Lower leg skin (tissue), 3 donors: Measurements from ENCODE around the gene CELA3A.

Source experiments
- POLR2A ChIP-seq, 2 donors: fragments of 450-650 bp; IDR thresholded peaks; one replicate each; pipeline ENCODE4 v1.6.1; 2016 to 2017; ENCODE audit warnings: antibody characterized with exemption in 2 of 2, mild to moderate bottlenecking in 1 of 2, moderate library complexity in 1 of 2
- TF ChIP-seq, protein P1 (sequence below), 3 donors: fragments of 450-650 bp; IDR thresholded peaks; one replicate each; pipeline ENCODE4 v1.5.1; 2016; ENCODE audit warnings: antibody characterized with exemption in 3 of 3, mild to moderate bottlenecking in 3 of 3, moderate library complexity in 2 of 3

DNA sequence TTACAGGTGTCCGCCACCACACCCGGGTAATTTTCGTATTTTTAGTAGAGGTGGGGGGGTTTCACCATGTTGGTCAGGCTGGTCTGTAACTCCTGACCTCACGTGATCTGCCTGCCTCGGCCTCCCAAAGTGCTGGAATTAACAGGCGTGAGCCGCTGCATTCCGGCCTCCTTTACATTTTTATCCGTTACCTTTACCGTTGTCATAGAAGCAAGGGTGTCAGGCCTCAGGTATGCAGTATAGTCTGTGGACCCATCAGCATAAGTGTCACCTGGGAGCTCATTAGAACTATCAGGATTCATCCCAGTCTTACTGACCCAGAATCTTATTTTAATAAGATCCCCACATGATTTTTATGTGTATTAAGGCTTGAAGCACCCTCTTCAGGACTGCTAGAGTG, 56.4 kb downstream of the CELA3A start:
- TF ChIP-seq, protein P1, sequence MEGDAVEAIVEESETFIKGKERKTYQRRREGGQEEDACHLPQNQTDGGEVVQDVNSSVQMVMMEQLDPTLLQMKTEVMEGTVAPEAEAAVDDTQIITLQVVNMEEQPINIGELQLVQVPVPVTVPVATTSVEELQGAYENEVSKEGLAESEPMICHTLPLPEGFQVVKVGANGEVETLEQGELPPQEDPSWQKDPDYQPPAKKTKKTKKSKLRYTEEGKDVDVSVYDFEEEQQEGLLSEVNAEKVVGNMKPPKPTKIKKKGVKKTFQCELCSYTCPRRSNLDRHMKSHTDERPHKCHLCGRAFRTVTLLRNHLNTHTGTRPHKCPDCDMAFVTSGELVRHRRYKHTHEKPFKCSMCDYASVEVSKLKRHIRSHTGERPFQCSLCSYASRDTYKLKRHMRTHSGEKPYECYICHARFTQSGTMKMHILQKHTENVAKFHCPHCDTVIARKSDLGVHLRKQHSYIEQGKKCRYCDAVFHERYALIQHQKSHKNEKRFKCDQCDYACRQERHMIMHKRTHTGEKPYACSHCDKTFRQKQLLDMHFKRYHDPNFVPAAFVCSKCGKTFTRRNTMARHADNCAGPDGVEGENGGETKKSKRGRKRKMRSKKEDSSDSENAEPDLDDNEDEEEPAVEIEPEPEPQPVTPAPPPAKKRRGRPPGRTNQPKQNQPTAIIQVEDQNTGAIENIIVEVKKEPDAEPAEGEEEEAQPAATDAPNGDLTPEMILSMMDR (IDR thresholded peaks at IDR 0.05): no peak
- no peak for TF ChIP-seq POLR2A (IDR thresholded peaks at IDR 0.05)
